T-helper 22 cell (primary cell): ENCODE measurements around the gene PRKD3.
"Not testable (repeated sequence)": the region's sequence is repeated elsewhere in the genome, so short reads cannot be mapped to it uniquely, and the experiment has no call there.

ENCODE experiments used
- DNase-seq: peaks from one replicate; pipeline ENCODE4 v3.0.0-alpha.2; 2020; ENCODE audit warnings: low read depth

The PRKD3 gene

DNA sequence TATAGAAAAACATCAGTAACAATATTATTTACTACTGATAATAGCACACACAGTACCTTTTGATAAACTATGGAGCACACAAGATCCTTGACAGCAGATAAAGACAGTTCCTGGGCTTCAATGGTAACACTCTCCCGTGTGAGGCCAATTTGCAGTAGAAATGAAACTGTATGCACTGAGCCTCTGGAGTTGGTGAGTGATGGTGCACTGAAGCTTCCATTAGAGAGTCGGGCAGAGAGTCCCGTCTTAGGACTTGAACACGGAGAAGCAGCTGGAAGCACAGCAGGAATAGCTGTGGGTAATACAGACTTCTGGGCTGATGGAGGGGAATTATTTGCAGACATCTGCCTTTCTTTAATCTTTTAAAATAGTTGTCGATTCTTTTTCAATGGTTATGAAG, 8.5 kb downstream of the PRKD3 start:
- no peak for DNase-seq

DNA sequence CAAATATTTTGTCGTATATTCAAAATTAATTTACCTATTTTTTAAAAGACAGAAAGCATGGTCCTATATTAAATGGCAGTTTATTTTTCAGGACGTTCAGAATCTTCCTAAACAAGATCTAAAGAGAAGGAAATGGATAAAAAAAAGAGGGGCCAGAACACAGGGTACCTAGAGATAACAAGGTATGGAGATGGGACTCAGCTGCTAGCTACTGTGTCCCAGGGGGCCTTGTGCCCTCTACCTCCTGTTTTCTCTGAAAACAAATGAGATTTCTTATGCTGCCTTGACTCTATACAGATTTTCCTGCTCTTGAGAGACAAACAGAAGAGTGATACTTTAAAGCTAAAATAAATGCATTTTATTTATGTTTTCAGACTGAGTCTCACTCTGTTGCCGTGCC, 9.3 kb downstream of the PRKD3 start:
- DNase-seq, result no peak

- DNase-seq, result no peak
Observed at GRCh38 chr2:37307500-37307899, 17.1 kb downstream of the PRKD3 start.

DNA sequence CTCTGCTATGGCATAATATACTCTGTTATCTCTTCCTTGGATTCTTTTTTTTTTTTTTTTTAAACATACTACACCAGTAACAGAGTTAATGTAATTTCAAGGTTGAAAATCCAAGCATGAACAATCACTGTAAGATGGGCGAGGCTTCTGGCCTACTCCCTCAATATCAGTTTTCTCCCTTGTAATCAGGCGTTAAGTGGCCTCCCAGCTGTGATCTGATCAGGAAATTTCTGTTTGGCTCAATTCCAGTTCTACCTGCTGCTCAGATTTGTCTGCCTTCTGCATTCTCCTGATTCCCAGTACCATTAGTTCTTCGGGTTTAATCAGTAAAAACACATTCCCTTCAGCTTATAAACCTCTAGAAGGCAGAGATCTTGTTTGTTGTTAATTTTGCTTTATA, 18.6 kb downstream of the PRKD3 start:
- no peak for DNase-seq

GRCh38 chr2:37302701-37303252, 21.9 kb downstream of the PRKD3 start:
- DNase-seq, result no peak

DNA sequence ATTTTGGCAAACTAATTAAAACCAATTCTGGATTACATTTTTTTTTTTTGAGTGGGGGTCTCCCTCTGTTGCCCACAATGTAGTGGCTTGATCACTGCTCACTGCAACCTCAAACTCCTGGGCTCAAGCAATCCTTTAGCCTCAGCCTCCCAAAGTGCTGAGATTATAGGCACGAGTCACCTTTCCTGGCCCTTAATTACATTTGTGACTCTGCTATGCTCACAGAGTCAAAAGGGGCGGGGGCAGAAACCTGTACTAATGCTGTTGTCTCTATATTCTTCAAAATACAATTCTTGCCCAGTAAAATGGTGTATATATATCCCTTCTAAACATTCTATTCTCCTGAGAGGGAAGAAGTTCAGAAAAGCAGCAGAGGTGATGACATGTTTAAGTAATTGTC, 23.2 kb downstream of the PRKD3 start:
- no peak for DNase-seq

- no peak for DNase-seq
Observed at GRCh38 chr2:37300578-37300977, 24.1 kb downstream of the PRKD3 start.

DNA sequence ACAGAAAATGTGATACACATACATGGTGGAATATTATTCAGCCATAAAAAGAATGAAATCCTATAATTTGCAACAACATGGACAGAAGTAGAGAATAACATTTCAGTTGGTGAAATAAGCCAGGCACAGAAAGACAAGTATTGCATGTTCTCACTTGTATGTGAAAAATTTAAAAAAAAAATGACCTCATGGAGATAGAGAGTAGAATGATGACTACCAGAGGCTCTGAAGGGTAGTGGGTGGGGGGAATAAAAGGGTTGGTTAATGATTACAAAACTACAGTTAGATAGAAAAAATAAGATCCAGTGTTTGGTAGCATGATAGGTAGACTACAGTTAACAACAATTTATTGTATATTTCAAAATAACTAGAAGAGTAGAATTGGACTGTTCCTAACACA, 24.5 kb downstream of the PRKD3 start:
- DNase-seq, result no peak

DNA sequence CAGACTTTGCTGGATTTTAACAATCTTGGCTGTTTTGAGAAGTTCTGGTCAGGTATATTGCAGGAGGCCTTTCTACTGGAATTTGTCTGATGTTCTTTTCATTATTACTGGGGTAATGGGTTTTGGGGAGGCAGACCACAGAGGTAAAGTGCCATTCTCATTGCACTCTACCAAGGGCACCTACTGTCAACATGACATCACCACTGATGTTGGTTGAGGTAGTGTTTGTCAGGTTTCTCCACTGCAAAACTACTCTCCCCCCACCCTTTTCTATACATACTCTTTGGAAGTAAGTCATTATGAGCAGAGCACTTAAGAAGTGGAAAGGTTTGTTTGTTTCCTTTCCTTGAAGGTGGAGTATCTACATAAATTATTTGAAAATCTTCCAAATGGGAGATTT, 27.0 kb downstream of the PRKD3 start:
- no peak for DNase-seq

DNA sequence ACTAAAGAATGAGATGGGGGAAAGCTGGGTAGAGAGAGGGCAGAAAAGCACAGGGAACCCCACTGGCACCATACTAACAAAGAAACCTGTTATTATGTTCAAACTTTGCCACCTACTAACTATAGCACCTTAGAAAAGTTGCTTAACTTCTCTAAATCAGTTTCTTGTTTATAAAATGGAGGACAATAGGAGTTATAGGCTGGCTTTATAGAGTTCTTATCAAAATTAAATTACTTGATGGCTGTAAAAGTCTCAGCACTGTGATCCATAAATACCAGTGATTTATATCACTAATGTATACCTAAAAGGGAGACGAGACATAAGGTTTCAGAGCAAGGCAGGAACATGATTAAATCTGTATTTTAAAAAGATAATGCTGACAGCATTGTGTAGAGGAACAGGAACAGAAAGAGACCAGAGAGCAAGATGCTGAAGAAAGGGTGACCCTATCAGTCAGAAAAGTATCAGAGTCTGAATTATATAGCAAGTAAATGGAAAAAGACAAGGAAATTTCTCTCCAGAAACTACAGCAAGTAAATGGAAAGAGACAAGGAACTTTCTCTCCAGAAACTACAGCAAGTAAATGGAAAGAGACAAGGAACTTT, 29.1 kb downstream of the PRKD3 start:
- DNase-seq, result no peak

- DNase-seq, result not testable (repeated sequence)
Observed at GRCh38 chr2:37294858-37295257, 29.8 kb downstream of the PRKD3 start.

GRCh38 chr2:37291680-37292079, 33.0 kb downstream of the PRKD3 start:
- DNase-seq, result no peak

DNA sequence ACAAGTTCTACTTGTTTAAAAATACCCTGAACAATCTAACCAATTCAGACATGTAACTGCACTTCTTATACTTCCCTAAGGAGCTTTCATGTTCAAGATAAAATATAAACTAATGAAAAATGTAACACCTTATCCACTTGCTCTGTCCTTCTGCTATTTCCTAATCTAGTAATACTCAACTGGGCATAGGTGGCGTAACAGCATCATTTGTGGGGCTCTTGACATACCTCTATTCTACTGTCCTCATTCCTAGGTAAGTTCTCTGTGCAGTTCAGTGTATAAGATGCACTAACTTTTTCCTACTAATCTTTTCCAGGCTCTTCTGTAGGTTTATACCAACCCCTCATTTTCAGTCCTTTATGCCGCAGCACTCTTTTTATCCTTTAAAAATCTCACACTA, 36.7 kb downstream of the PRKD3 start:
- DNase-seq, result no peak

DNA sequence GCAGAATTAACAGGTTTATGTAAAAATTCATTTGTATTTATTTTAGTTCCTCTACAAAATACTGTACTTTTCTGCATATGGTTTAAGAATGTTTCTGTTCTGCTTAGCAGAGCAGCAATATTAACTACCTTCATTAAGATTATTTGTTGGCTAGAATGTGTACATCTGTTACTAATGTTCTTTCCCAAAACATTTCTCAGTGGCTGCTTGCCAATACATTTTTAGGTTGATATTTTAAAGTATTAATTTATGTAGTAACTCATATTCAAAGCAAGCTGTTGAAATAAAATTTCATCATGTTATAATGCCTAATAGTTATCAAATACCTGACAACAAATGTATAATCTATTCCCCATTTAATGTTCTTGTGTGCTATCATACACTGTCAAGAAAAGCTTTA, 40.3 kb downstream of the PRKD3 start:
- DNase-seq, result no peak

- DNase-seq, result no peak
Observed at GRCh38 chr2:37283207-37283606, 41.4 kb downstream of the PRKD3 start.

GRCh38 chr2:37282746-37283145, 41.9 kb downstream of the PRKD3 start:
- DNase-seq, result no peak

DNA sequence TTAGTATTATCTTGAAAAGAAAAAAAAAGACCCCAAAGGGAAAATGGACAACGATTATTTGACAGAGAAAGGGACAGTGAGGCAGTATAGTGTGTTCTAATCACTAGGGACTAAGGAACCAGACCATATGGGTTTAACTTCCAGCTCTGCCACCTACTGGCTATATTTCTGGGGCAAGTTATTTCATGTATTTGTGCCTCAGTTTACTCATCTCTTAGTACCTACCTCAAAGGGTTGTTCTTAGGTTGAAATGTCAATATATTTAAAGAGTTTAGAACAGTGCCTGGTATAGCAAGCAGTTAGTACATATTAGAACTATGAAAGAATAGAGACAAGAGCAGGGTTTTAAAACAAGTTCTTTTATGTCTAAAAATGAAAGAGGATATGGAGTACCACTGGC, 42.7 kb downstream of the PRKD3 start:
- no peak for DNase-seq

- no peak for DNase-seq
Observed at GRCh38 chr2:37276291-37276690, 48.3 kb downstream of the PRKD3 start.
